ENCODE data around the gene EED.

EED gene, protein sequence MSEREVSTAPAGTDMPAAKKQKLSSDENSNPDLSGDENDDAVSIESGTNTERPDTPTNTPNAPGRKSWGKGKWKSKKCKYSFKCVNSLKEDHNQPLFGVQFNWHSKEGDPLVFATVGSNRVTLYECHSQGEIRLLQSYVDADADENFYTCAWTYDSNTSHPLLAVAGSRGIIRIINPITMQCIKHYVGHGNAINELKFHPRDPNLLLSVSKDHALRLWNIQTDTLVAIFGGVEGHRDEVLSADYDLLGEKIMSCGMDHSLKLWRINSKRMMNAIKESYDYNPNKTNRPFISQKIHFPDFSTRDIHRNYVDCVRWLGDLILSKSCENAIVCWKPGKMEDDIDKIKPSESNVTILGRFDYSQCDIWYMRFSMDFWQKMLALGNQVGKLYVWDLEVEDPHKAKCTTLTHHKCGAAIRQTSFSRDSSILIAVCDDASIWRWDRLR

DNA sequence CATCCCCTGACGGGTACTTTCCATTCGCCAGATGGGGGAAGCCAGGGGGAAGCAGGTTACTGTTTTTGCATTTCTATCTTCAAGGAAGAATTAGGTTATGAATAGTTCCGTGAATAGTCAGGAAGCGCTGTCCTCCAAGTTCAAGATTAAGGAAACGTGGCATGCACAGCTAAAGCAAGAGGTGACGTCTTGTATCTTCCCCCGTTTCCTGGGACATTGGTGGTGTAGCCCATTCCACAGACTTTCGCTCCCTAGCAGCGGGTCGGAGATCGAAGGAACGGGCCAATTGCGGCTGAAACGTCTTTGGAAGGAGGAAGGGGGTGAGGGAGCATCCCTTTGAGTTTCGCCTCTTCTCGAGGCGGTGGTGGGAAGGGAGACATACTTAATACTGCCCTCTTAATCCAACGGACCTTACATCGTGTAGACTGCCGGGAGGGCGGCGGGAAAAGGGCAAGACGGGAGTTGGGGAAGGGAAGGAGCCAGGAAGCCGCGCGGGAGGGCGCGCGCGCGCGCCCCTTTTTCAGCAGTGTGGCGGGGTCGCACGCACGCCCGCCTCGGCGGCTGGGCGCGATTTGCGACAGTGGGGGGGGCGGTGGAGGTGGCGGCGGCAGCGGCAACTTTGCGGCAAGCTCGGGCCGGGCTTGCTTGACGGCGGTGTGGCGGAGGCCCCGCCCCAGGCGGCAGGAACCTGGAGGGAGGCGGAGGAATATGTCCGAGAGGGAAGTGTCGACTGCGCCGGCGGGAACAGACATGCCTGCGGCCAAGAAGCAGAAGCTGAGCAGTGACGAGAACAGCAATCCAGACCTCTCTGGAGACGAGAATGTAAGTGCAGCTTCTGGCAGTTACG, at the start of gene EED:
Gene EED (plus strand): TSS at position 232 of the 847 bp plus-strand sequence. CDS start 477 bp downstream, at position 709.
- Mint-ChIP-seq H3K36me3 (peaks cover 13% of the 10 kb centered on the region), H3K9me3 (no peaks in the 10 kb centered on the region), H3K27me3 (no peaks in the 10 kb centered on the region), H3K27ac (no peak within 1 kb of the TSS), H3K4me1 (peaks cover 33% of the 10 kb centered on the region), H3K4me3 (no peak within 1 kb of the TSS)
- peak; percentile 93 for ATAC-seq

DNA sequence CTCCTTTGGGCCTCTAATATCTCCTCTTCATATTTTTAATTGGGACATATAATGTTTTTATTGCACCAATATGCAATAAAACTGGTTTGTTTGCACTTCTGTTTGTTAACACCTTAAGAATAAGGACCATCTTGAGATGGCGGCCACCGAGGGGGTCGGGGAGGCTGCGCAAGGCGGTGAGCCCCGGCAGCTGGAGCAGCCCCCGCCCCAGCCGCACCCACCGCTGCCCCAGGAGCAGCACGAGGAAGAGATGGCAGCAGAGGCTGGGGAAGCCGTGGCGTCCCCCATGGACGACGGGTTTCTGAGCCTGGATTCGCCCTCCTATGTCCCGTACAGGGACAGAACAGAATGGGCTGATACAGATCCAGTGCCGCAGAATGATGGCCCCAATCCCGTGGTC, 49.6 kb upstream of the EED start:
- ATAC-seq = no peak

DNA sequence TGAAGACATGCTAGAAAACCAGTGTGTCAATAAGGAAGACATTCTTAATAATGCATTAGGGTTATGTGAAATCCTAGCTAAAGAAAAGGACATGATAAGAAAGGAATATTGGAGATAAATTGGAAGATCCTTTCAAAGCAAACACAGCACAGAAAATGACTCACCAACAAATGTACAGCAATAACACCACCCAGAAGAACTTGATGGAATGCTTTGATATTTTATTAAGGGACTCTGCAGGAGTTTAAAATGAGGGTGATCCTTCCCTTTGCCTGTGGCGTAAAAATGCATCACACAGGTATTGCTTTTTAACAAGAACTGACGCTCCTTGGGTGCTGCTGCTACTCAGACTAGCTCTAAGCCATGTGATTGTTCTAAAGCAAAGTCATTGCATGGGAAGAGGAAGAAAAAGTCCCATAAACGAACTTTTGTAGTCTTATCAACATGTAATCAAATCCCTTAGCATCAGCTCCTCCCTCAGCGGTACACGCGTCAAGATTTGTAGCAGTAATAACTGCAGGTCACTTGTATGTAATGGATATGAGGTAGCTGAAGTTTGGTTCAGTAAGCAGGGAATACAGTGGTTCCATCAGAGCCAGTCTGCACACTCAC, 48.4 kb upstream of the EED start:
- H3K4me1 Mint-ChIP-seq = peaks cover 25% of the 10 kb centered on the region
- no peaks in the 10 kb centered on the region for H3K9me3 Mint-ChIP-seq
- H3K27ac Mint-ChIP-seq = no peak overlapping the region
- no peak overlapping the region for H3K4me3 Mint-ChIP-seq
- no peaks in the 10 kb centered on the region for H3K36me3 Mint-ChIP-seq
- no peaks in the 10 kb centered on the region for H3K27me3 Mint-ChIP-seq
- ATAC-seq = no peak

More for the DNA sequence above, 49.6 kb upstream of the EED start:
- Mint-ChIP-seq H3K36me3 (no peaks in the 10 kb centered on the region), H3K4me3 (no peak overlapping the region), H3K27me3 (no peaks in the 10 kb centered on the region), H3K4me1 (peaks cover 28% of the 10 kb centered on the region), H3K9me3 (no peaks in the 10 kb centered on the region), H3K27ac (no peak overlapping the region)

DNA sequence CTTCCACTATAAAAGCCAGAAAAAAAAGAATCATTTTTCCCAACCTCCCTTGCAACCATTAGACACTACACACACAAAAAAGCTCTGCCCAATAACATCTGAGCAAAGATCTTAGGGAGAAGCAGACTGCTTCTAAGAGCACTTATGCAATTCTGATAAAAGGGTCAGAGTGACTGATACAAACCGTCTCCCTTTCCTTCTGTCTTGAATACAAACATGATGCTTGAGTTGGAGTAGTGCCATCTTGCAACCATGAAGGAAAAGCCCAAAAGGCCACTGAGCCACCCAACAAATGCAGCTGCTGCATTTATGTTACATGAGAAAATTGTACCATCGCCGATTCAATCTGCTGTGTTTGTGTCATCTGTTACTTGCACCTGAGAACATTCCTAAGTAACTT, 47.6 kb upstream of the EED start:
- Mint-ChIP-seq H3K4me3 (no peak overlapping the region), H3K27me3 (no peaks in the 10 kb centered on the region), H3K36me3 (no peaks in the 10 kb centered on the region), H3K4me1 (peaks cover 18% of the 10 kb centered on the region), H3K27ac (no peak overlapping the region), H3K9me3 (no peaks in the 10 kb centered on the region)
- ATAC-seq = no peak

DNA sequence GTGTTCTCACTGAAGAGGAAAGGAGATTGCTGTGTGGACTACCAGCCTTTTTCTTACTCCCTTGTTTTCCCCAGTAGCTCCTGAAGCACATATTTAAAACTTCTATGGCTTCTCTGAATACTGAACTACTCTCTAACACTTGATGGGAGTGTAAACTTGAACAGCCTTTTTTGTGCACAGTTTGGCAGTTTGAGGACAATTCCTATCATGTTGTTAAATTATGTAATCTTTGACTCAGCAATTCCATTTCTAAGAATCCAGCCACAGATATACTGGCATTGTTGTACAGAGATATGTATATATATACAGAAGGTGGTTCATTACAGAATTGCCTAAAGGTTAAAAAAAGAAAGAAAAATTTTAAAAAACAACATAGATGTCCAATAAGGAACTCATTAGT, 47.1 kb upstream of the EED start:
- Mint-ChIP-seq H3K9me3 (no peaks in the 10 kb centered on the region), H3K4me3 (no peak overlapping the region), H3K27ac (no peak overlapping the region), H3K27me3 (no peaks in the 10 kb centered on the region), H3K36me3 (no peaks in the 10 kb centered on the region), H3K4me1 (peaks cover 15% of the 10 kb centered on the region)
- ATAC-seq = no peak

DNA sequence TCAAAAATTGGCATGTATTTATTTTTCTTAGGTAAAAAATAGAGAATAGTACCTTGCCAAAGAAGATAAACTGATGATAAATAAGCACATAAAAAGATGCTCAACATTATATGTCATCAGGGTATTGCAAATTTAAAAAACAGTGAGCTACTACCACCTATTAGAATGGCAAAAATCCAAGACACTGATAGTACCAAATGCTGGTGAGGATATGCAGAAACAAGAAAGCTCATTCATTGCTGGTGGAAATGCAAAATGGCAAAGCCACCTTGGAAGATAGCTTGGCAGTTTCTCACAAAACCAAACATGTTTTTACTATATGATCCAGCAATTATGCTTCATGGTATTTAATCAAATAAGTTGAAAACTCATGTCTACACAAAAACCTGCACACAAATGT, 46.4 kb upstream of the EED start:
- H3K4me1 Mint-ChIP-seq = peaks cover 8% of the 10 kb centered on the region
- H3K9me3 Mint-ChIP-seq = no peaks in the 10 kb centered on the region
- ATAC-seq = no peak
- H3K36me3 Mint-ChIP-seq = no peaks in the 10 kb centered on the region
- no peak overlapping the region for H3K4me3 Mint-ChIP-seq
- no peaks in the 10 kb centered on the region for H3K27me3 Mint-ChIP-seq
- H3K27ac Mint-ChIP-seq = no peak overlapping the region

DNA sequence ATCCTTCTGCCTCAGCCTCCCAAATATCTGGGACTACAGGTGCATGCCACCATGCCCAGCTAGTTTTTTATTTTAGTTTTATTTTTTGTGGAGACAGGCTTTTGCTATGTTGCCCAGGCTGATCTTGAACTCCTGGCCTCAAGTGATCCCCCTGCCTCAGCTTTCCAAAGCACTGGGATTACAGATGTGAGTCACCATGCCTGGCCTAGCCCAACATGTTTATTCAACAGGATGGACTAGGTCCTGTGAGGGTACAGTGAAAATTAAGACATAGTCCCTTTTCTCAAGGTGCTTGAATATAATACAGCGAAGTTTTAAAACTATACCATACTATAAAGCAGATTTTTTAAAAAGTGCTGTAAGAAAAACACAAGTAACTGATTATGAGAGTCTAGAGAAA, 45.2 kb upstream of the EED start:
- Mint-ChIP-seq H3K36me3 (no peaks in the 10 kb centered on the region), H3K4me1 (peaks cover 8% of the 10 kb centered on the region), H3K4me3 (no peak overlapping the region), H3K27me3 (no peaks in the 10 kb centered on the region), H3K9me3 (no peaks in the 10 kb centered on the region), H3K27ac (no peak overlapping the region)
- no peak for ATAC-seq

DNA sequence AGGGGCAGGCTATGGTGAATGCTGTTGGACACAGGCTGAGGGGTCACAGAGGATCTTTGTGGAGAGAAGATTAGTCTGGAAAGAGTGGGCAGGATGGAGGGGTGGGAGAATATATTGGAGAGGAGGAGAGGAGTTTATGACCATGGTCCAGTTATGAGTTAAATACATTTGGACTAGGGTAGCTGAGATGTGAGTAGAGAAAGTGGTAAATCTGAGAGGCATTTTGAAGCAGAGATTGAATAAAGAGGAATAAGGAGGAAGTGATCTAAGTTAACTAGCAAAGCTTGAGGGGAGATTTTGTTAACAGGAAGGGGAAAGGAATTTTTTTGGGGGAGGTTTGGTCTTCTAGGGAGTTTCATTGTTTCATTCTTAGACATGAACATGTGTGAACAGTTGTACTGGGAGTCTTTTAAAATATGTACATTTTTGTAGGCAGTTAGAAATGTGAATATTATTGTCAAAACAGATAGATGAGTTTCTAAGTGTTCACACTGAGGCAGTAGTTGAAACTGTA, 43.1 kb upstream of the EED start:
- Mint-ChIP-seq H3K4me1 (peaks cover 10% of the 10 kb centered on the region), H3K27me3 (no peaks in the 10 kb centered on the region), H3K4me3 (no peak overlapping the region), H3K9me3 (no peaks in the 10 kb centered on the region), H3K27ac (no peak overlapping the region), H3K36me3 (no peaks in the 10 kb centered on the region)
- no peak for ATAC-seq

DNA sequence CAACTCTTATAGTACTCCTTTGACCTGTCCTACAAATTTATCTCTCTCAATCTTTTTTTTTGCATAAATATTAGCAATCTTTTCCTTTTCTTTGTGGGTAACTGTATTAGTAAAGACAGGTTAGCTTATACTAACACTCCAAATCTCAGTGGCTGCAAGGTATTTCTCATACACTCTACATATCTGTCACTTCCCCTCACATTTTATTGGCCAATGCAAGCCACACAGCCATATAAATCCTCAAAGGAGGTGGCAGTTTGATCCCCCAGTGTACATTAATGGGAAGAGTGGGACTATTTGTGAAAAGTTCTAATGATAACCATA, 42.6 kb upstream of the EED start:
- Mint-ChIP-seq H3K27ac (no peak overlapping the region), H3K27me3 (no peaks in the 10 kb centered on the region), H3K4me3 (no peak overlapping the region), H3K36me3 (no peaks in the 10 kb centered on the region), H3K9me3 (no peaks in the 10 kb centered on the region), H3K4me1 (peaks cover 10% of the 10 kb centered on the region)
- ATAC-seq = peak; percentile 67

DNA sequence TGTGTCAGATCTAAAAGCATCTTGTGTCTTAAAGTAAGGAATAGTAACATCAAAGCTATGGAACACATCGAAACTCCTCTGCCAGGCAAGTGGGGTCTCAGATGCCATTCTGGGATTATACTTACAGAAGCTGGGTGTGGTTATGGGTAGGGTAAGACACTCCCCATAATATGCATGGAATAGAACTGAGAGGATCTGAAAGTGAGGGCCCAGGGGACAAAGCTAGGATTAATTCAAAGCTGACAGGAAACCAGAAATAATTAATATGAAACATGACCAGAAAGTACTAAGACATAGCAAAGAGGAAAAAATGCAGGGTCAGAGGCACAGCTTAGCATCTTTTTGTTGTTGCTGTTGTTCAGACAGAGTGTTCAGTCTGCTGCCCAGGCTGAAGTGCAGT, 40.2 kb upstream of the EED start:
- no peaks in the 10 kb centered on the region for H3K27me3 Mint-ChIP-seq
- no peak for ATAC-seq
- peak overlapping the region; percentile 4 for H3K27ac Mint-ChIP-seq
- H3K36me3 Mint-ChIP-seq = no peaks in the 10 kb centered on the region
- no peaks in the 10 kb centered on the region for H3K9me3 Mint-ChIP-seq
- H3K4me3 Mint-ChIP-seq = no peak overlapping the region
- H3K4me1 Mint-ChIP-seq = peaks cover 10% of the 10 kb centered on the region

DNA sequence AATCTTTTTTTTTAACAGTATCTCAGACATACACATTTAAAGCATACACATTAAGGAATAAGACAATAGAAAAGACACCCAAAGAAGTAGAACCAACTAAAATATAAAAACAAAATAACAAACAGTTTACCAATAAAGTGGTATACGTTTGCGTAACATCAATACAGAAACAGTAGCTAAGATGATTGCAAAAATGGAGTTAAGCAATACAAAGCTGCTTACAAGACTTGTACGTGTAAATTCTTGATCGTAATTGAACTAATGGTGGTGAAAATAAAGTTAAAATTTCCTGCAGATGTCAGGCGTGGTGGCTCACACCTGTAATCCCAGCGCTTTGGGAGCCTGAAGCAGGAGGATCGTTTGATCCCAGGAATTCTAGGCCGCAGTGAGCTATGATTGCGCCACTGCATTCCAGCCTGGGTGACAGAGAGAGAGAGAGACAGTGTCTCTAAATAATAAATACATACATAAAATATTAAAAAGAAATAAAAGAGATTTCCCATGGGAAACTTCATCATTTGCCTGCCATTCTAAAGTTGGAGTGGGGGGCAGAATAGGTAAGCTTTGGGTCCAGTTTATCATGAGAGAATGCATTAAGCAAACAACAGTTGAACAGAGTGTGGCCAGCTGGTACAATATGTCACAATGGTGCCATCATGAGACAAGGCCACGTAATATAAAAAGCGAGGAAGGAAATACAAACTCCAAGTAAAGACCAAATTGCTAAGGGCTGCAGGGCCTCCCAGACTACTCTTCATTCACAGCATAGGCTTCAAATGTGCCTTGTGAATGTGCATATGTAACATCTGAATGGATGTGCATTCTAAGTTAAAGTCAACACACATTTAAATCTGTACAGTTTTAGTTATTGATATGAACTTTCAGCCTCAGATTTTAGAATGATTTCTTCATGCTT, 38.9 kb upstream of the EED start:
- Mint-ChIP-seq H3K36me3 (no peaks in the 10 kb centered on the region), H3K4me3 (no peak overlapping the region), H3K27ac (no peak overlapping the region), H3K4me1 (peaks cover 10% of the 10 kb centered on the region), H3K27me3 (no peaks in the 10 kb centered on the region), H3K9me3 (no peaks in the 10 kb centered on the region)
- ATAC-seq = no peak

DNA sequence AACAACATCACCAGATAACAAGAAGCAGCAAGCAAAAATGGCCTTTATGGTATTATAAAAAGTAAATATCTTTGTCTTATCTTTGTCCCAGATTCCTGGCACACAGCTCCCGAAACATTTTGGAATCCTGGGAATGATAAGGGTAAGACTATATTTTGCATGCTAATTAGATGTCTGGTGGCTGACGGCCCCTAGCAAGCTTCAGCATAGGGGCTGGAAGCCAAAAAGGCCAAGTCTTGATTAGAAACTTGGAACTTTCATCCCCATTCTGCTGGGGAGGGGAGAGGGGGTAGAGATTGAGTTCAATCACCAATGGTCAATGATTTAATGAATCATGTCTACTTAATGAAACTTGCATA, 38.2 kb upstream of the EED start:
- no peak for ATAC-seq
- H3K9me3 Mint-ChIP-seq = no peaks in the 10 kb centered on the region
- H3K4me3 Mint-ChIP-seq = no peak overlapping the region
- H3K36me3 Mint-ChIP-seq = no peaks in the 10 kb centered on the region
- H3K27ac Mint-ChIP-seq = no peak overlapping the region
- H3K27me3 Mint-ChIP-seq = no peaks in the 10 kb centered on the region
- peaks cover 10% of the 10 kb centered on the region for H3K4me1 Mint-ChIP-seq

DNA sequence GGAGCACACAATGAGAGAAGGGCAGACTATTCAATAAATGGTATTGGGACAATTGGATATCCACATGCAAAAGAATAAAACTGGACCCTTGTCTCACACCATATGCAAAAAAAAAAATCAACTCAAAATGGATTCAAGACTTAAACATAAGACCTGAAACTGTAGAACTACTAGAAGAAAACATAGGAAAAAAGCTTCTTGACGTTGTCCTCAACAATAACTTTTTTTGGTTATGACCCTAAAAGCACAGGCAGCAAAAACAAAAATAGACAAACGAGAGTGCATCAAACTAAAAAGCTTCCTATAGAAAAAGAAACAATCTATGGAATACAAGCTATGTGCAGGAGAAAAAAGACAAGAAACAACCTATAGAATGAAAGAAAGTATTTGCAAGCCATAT, 37.1 kb upstream of the EED start:
- Mint-ChIP-seq H3K36me3 (no peaks in the 10 kb centered on the region), H3K27ac (no peak overlapping the region)

DNA sequence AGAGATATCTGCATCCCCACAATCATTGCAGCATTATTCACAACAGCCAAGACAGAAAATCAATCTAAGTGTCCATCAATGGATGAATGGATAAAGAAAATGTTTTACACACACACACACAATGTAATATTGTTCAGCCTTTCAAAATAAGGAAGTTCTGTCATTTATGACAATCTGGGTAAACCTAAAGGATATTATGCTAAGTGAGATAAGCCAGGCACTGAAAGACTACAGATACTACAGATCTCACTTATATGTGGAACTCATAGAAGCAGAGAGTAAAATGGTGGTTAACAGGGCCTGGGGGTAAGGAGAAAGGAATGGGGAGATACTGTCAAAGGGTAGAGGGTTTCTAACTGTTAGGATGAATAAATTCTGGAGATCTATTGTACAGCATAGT, 36.0 kb upstream of the EED start:
- ATAC-seq = no peak
- Mint-ChIP-seq H3K36me3 (no peaks in the 10 kb centered on the region), H3K4me1 (peaks cover 10% of the 10 kb centered on the region), H3K9me3 (no peaks in the 10 kb centered on the region), H3K27ac (no peak overlapping the region), H3K4me3 (no peak overlapping the region), H3K27me3 (no peaks in the 10 kb centered on the region)

More for the DNA sequence above, 37.1 kb upstream of the EED start:
- Mint-ChIP-seq H3K27me3 (no peaks in the 10 kb centered on the region), H3K9me3 (no peaks in the 10 kb centered on the region), H3K4me1 (peaks cover 10% of the 10 kb centered on the region), H3K4me3 (no peak overlapping the region)
- no peak for ATAC-seq

All from stimulated activated memory B cell treated with anti-CD40 and anti-IgM and Interleukin-4, amounts not matched to agents 10 μg/mL and 1 μg/mL and 100 μg/mL, for 72 hours (primary cell).